Measurements from ENCODE around the gene GMFB.
"Not testable (repeated sequence)": the region's sequence is repeated elsewhere in the genome, so short reads cannot be mapped to it uniquely, and the experiment has no call there.

The GMFB gene

DNA sequence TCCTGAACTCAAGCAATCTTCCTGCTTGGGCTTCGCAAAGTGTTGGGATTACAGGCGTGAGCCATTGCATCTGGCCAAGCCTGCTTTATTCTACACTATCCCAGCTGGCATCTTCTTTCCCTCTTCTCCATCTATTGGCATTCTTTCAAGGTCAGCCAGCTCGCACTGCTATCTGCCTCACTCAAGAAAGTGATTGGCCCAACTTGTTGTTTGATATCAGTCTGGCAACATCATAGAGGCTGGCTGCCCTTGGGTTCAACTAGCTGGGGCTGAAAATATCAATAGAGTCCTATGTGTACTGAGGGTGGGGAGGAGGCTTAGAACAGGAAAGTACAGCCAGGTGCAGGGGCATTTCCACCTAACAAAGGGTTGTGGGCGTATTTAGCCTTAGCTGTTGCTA, 17.1 kb downstream of the GMFB start:
- H3K9me3 ChIP-seq (ENCODE audit: severe bottlenecking) = peaks cover 8% of the 10 kb centered on the region
- H3K36me3 ChIP-seq = peaks cover 2% of the 10 kb centered on the region; the same call in 1 of the 2 replicates
- no peak overlapping the region for H3K4me3 ChIP-seq (ENCODE audit: low read depth, low read length)
- H3K27me3 ChIP-seq (ENCODE audit: insufficient read depth, low read depth, severe bottlenecking) = no peaks in the 10 kb centered on the region
- TF ChIP-seq, protein P1, sequence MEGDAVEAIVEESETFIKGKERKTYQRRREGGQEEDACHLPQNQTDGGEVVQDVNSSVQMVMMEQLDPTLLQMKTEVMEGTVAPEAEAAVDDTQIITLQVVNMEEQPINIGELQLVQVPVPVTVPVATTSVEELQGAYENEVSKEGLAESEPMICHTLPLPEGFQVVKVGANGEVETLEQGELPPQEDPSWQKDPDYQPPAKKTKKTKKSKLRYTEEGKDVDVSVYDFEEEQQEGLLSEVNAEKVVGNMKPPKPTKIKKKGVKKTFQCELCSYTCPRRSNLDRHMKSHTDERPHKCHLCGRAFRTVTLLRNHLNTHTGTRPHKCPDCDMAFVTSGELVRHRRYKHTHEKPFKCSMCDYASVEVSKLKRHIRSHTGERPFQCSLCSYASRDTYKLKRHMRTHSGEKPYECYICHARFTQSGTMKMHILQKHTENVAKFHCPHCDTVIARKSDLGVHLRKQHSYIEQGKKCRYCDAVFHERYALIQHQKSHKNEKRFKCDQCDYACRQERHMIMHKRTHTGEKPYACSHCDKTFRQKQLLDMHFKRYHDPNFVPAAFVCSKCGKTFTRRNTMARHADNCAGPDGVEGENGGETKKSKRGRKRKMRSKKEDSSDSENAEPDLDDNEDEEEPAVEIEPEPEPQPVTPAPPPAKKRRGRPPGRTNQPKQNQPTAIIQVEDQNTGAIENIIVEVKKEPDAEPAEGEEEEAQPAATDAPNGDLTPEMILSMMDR (IDR thresholded peaks at IDR 0.05; ENCODE audit: low read depth, low read length) = no peak
- no peak overlapping the region for H3K27ac ChIP-seq
- DNase-seq = no peak

DNA sequence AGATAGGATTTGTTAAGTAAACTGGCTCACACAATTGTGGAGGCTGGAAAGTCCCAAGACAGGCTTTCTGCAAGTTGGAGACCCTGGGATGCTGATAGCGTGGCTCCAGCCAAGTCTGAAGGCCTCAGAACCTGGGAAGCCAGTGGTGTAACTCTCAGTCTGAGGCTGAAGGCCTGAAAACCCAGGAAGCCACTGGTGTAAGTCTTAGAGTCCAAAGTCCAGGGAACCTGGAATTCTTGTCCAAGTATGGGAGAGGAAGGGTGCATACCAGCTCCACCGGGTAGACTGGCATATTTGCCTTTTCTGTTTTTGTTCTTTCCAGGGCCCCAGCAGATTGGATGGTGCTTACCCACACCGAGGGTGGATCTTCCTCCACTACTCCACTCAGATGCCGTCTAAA, 18.1 kb downstream of the GMFB start:
- H3K9me3 ChIP-seq (ENCODE audit: severe bottlenecking) = peaks cover 8% of the 10 kb centered on the region
- no peak for DNase-seq
- H3K4me3 ChIP-seq (ENCODE audit: low read depth, low read length) = no peak overlapping the region
- no peaks in the 10 kb centered on the region for H3K27me3 ChIP-seq (ENCODE audit: insufficient read depth, low read depth, severe bottlenecking)
- TF ChIP-seq, protein P1 (IDR thresholded peaks at IDR 0.05; ENCODE audit: low read depth, low read length) = no peak
- peaks cover 2% of the 10 kb centered on the region; the same call in 1 of the 2 replicates for H3K36me3 ChIP-seq
- no peak overlapping the region for H3K27ac ChIP-seq

- Histone ChIP-seq H3K36me3 (no peaks in the 10 kb centered on the region), H3K9me3 (ENCODE audit: severe bottlenecking) (peaks cover 8% of the 10 kb centered on the region), H3K4me3 (ENCODE audit: low read depth, low read length) (no peak overlapping the region), H3K27ac (no peak overlapping the region), H3K27me3 (ENCODE audit: insufficient read depth, low read depth, severe bottlenecking) (no peaks in the 10 kb centered on the region)
- TF ChIP-seq, protein P1 (IDR thresholded peaks at IDR 0.05; ENCODE audit: low read depth, low read length) = no peak
- no peak for DNase-seq
Measured at GRCh38 chr14:54467280-54467679, 21.5 kb downstream of the GMFB start.

DNA sequence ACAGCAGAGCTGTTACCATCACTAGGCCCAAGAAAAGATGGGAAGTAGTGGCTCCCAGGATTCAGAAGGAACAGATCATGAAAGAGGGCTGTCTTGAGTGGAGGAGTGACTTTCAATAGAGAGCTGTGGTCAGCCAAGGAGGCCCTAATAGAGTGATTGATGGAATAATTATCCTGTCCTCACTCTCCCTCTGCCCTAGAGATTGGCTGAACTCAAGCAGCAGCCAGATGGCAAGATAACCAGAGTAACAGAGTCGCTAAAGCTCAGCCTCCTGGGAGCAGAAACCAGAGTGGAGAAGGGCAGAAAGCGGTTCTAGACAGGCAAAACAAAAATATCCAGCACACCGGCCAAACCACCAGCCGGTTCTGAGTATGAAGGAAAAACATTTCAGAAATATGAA, 23.1 kb downstream of the GMFB start:
- Histone ChIP-seq H3K27me3 (ENCODE audit: insufficient read depth, low read depth, severe bottlenecking) (no peaks in the 10 kb centered on the region), H3K4me3 (ENCODE audit: low read depth, low read length) (no peak overlapping the region), H3K9me3 (ENCODE audit: severe bottlenecking) (peaks cover 8% of the 10 kb centered on the region), H3K36me3 (no peaks in the 10 kb centered on the region), H3K27ac (peak overlapping the region; percentile 28)
- DNase-seq = peak; percentile 68
- TF ChIP-seq, protein P1 (IDR thresholded peaks at IDR 0.05; ENCODE audit: low read depth, low read length) = no peak

- H3K4me3 ChIP-seq (ENCODE audit: low read depth, low read length) = no peak overlapping the region
- no peaks in the 10 kb centered on the region for H3K27me3 ChIP-seq (ENCODE audit: insufficient read depth, low read depth, severe bottlenecking)
- no peak overlapping the region for H3K27ac ChIP-seq
- no peak for DNase-seq
- TF ChIP-seq, protein P1 (IDR thresholded peaks at IDR 0.05; ENCODE audit: low read depth, low read length) = no peak
- no peaks in the 10 kb centered on the region for H3K36me3 ChIP-seq
- peaks cover 4% of the 10 kb centered on the region for H3K9me3 ChIP-seq (ENCODE audit: severe bottlenecking)
Measured at GRCh38 chr14:54462048-54462447, 26.7 kb downstream of the GMFB start.

DNA sequence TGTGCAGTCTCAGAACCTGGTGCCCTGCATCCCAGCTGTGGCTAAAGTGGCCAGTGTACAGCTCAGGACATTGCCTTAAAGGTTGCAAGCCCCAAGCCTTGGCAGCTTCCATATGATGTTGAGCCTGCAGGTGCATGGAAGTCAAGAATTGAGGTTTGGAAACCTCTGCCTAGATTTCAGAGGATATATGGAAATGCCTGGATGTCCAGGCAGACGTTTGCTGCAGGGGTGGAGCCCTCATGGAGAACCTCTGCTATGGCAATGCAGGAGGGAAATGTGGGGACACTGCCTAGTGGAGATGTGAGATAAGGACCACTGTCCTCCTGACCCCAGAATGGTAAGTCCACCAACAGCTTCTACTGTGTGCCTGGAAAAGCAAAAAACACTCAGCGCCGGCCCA, 29.7 kb downstream of the GMFB start:
- DNase-seq = no peak
- Histone ChIP-seq H3K9me3 (ENCODE audit: severe bottlenecking) (peaks cover 4% of the 10 kb centered on the region), H3K27ac (no peak overlapping the region), H3K4me3 (ENCODE audit: low read depth, low read length) (no peak overlapping the region), H3K36me3 (no peaks in the 10 kb centered on the region), H3K27me3 (ENCODE audit: insufficient read depth, low read depth, severe bottlenecking) (no peaks in the 10 kb centered on the region)
- TF ChIP-seq, protein P1 (IDR thresholded peaks at IDR 0.05; ENCODE audit: low read depth, low read length) = no peak

DNA sequence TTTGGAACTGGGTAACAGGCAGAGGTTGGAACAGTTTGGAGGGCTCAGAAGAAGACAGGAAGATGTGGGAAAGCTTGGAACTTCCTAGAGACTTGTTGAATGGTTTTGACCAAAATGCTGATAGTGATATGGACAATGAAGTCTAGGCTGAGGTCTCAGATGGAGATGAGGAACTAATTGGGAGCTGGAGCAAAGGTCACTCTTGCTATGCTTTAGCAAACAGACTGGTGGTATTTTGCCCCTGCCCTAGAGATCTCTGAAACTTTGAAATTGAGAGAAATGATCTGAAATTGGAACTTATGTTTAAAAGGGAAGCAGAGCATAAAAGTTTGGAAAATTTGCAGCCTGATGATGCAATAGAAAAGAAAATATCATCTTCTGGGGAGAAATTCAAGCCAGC, 30.2 kb downstream of the GMFB start:
- H3K27ac ChIP-seq; H3K9me3 ChIP-seq (ENCODE audit: severe bottlenecking); H3K4me3 ChIP-seq (ENCODE audit: low read depth, low read length); H3K36me3 ChIP-seq; DNase-seq; H3K27me3 ChIP-seq (ENCODE audit: insufficient read depth, low read depth, severe bottlenecking): not testable (repeated sequence)
